WTC11 (cell line): ENCODE data around the gene NDC1. TPM values are rescaled to one million over a fixed set of nuclear protein-coding genes. Genes with fewer than 3 reads are reported as not detected.

Source experiments
- ATAC-seq: fragments of 200-7000 bp; cut with Tn5 transposase; 2 replicates; pipeline ENCODE4 v1.10.0; 2021; ENCODE audit warnings: mild to moderate bottlenecking, moderate library complexity
- CTCF ChIA-PET: fragments of 300-600 bp; sonication (Branson Sonifier 250); formaldehyde crosslinking; loops from one replicate; lab custom pipeline; 2021; ENCODE audit warnings: antibody characterized with exemption; lab: Charles Lee
- POLR2A ChIA-PET: fragments of 350-600 bp; sonication (Branson Sonifier 250); formaldehyde crosslinking; loops from one replicate; lab custom pipeline; 2021; ENCODE audit warnings: antibody characterized with exemption; lab: Charles Lee
- DNase-seq: peaks from one replicate; pipeline ENCODE4 v3.0.0; 2021; ENCODE audit warnings: low spot score
- H3K27ac Mint-ChIP-seq: 2 replicates; pipeline ENCODE4 v1.8.0; 2021; ENCODE audit warnings: mixed read lengths
- H3K27me3 Mint-ChIP-seq: 2 replicates; pipeline ENCODE4 v1.8.0; 2021; ENCODE audit warnings: low read depth, mild to moderate bottlenecking, moderate library complexity, mixed read lengths
- H3K36me3 Mint-ChIP-seq: 2 replicates; pipeline ENCODE4 v1.8.0; 2021; ENCODE audit warnings: mixed read lengths
- H3K4me1 Mint-ChIP-seq: 2 replicates; pipeline ENCODE4 v1.8.0; 2022; ENCODE audit warnings: mixed read lengths
- H3K4me3 Mint-ChIP-seq: 2 replicates; pipeline ENCODE4 v1.8.0; 2021; ENCODE audit warnings: mild to moderate bottlenecking, moderate library complexity, mixed read lengths
- H3K9me3 Mint-ChIP-seq: 2 replicates; pipeline ENCODE4 v1.8.0; 2021; ENCODE audit warnings: mixed read lengths
- ARID4B ChIP-seq: sonication (generic); formaldehyde crosslinking; IDR thresholded peaks from 2 replicates; pipeline ENCODE4 v1.8.0; 2023; ENCODE audit warnings: missing genetic modification reagents, mild to moderate bottlenecking, borderline replicate concordance
- CTCF ChIP-seq: fragments of 200-600 bp; IDR thresholded peaks from 2 replicates; pipeline ENCODE4 v1.8.0; 2022; ENCODE audit warnings: antibody characterized with exemption
- EMX1 ChIP-seq: fragments of 250-450 bp; sonication (Bioruptor Pico); IDR thresholded peaks from 2 replicates; pipeline ENCODE4 v1.8.0; 2021; ENCODE audit warnings: mild to moderate bottlenecking
- FOXK1 ChIP-seq: sonication (generic); formaldehyde crosslinking; IDR thresholded peaks from 2 replicates; pipeline ENCODE4 v1.8.0; 2022; ENCODE audit warnings: mild to moderate bottlenecking, moderate library complexity, missing genetic modification reagents
- FOXP1 ChIP-seq: sonication (generic); formaldehyde crosslinking; IDR thresholded peaks from 2 replicates; pipeline ENCODE4 v1.8.0; 2022; ENCODE audit warnings: missing genetic modification reagents, mild to moderate bottlenecking, moderate library complexity, borderline replicate concordance
- IRF1 ChIP-seq: sonication (generic); formaldehyde crosslinking; IDR thresholded peaks from 2 replicates; pipeline ENCODE4 v1.8.0; 2023; ENCODE audit warnings: missing genetic modification reagents
- MXD4 ChIP-seq: fragments of 250-450 bp; sonication (Bioruptor Pico); IDR thresholded peaks from 2 replicates; pipeline ENCODE4 v1.8.0; 2021; ENCODE audit warnings: mild to moderate bottlenecking, moderate library complexity, borderline replicate concordance
- NFE2L1 ChIP-seq: sonication (generic); formaldehyde crosslinking; IDR thresholded peaks from 2 replicates; pipeline ENCODE4 v1.8.1; 2023; ENCODE audit warnings: missing genetic modification reagents
- NR2C2 ChIP-seq: sonication (generic); formaldehyde crosslinking; IDR thresholded peaks from 2 replicates; pipeline ENCODE4 v1.8.0; 2022; ENCODE audit warnings: mild to moderate bottlenecking, missing genetic modification reagents
- USF1 ChIP-seq: sonication (generic); formaldehyde crosslinking; IDR thresholded peaks from 2 replicates; pipeline ENCODE4 v1.8.0; 2022; ENCODE audit warnings: mild to moderate bottlenecking, missing genetic modification reagents
- ZNF121 ChIP-seq: sonication (generic); formaldehyde crosslinking; IDR thresholded peaks from 2 replicates; pipeline ENCODE4 v1.8.0; 2023; ENCODE audit warnings: missing genetic modification reagents
- ZNF219 ChIP-seq: sonication (generic); formaldehyde crosslinking; IDR thresholded peaks from 2 replicates; pipeline ENCODE4 v1.8.0; 2023; ENCODE audit warnings: missing genetic modification reagents, mild to moderate bottlenecking, borderline replicate concordance
- ZNF232 ChIP-seq: sonication (generic); formaldehyde crosslinking; IDR thresholded peaks from 2 replicates; pipeline ENCODE4 v1.8.0; 2022; ENCODE audit warnings: mild to moderate bottlenecking, missing genetic modification reagents
- total RNA-seq: library from RNA; stranded (reverse); gene quantifications from 3 replicates; pipeline ENCODE4 v1.2.3, GENCODE V29; 2021

Gene NDC1
- total RNA-seq, 1 experiment from 2014 or later, result 52.4 TPM

- H3K9me3 Mint-ChIP-seq, result peaks cover 5% of the 10 kb centered on the region; the same call in 1 of the 2 replicates
Measured at GRCh38 chr1:53811414-53811851, 26.7 kb downstream of the NDC1 start.

GRCh38 chr1:53810497-53810896, 27.6 kb downstream of the NDC1 start:
- ChIA-PET CTCF (interaction anchor here (0.6 to 2.6 kb wide), 10 partner anchors 10 to 1232 kb away, joined by 3 to 12 read pairs (median 4); partner anchors contain the start of genes IFT25, LRRC42 and NDC1), POLR2A (no interaction called here)
- ATAC-seq, result no peak
- TF ChIP-seq ZNF219, result no peak
- peak; percentile 95 for TF ChIP-seq ZNF121 (CRISPR knock-in tag)
- no peak for TF ChIP-seq CTCF
- TF ChIP-seq USF1 (CRISPR knock-in tag), result no peak
- Mint-ChIP-seq H3K36me3 (peaks cover 67% of the 10 kb centered on the region), H3K4me3 (no peak overlapping the region), H3K27me3 (no peaks in the 10 kb centered on the region; the same call in 1 of the 2 replicates), H3K4me1 (peaks cover 16% of the 10 kb centered on the region), H3K9me3 (peaks cover 5% of the 10 kb centered on the region; the same call in 1 of the 2 replicates), H3K27ac (0 out of 2 replicates have a peak overlapping the region, but pooled peaks have one; percentile 35)
- no peak for DNase-seq

More at GRCh38 chr1:53811414-53811851, 26.7 kb downstream of the NDC1 start:
- Mint-ChIP-seq H3K27me3 (no peaks in the 10 kb centered on the region; the same call in 1 of the 2 replicates), H3K4me1 (peaks cover 16% of the 10 kb centered on the region), H3K36me3 (peaks cover 74% of the 10 kb centered on the region)
- ATAC-seq, result peak; percentile 92
- POLR2A ChIA-PET, result no interaction called here
- CTCF ChIA-PET, result interaction anchor here (0.5 to 2.6 kb wide), 25 partner anchors 8 to 1148 kb away, joined by 3 to 12 read pairs (median 3); partner anchors contain the start of genes IFT25, LRRC42, NDC1 and YIPF1
- TF ChIP-seq ZNF232 (CRISPR knock-in tag) (0 out of 2 replicates have a peak, but pooled peaks have one; percentile 19), NFE2L1 (CRISPR knock-in tag) (peak; percentile 85), FOXP1 (CRISPR knock-in tag) (peak; percentile 42; the same call in 1 of the 2 replicates), IRF1 (CRISPR knock-in tag) (no peak), NR2C2 (CRISPR knock-in tag) (no peak), CTCF (peak; percentile 41; the same call in 1 of the 2 replicates), EMX1 (CRISPR knock-in tag) (no peak)
- TF ChIP-seq, all 79 proteins: peak for 4
- no peak overlapping the region for H3K4me3 Mint-ChIP-seq
- peak overlapping the region; percentile 22; the same call in 1 of the 2 replicates for H3K27ac Mint-ChIP-seq
- peak; percentile 73 for DNase-seq

GRCh38 chr1:53810007-53810406, 28.1 kb downstream of the NDC1 start:
- ATAC-seq (no peak), DNase-seq (no peak)
- CTCF ChIA-PET, result interaction anchor here (2.6 kb wide), 1 partner anchor 46 kb away, joined by 6 read pairs; no protein-coding TSS in a partner anchor
- no peak overlapping the region for H3K4me3 Mint-ChIP-seq
- peaks cover 67% of the 10 kb centered on the region for H3K36me3 Mint-ChIP-seq
- H3K27ac Mint-ChIP-seq, result no peak overlapping the region
- H3K9me3 Mint-ChIP-seq, result peaks cover 5% of the 10 kb centered on the region; the same call in 1 of the 2 replicates
- TF ChIP-seq FOXK1, result no peak
- no peak for TF ChIP-seq ARID4B (CRISPR knock-in tag)
- TF ChIP-seq MXD4 (CRISPR knock-in tag), result no peak
- H3K27me3 Mint-ChIP-seq, result no peaks in the 10 kb centered on the region; the same call in 1 of the 2 replicates
- peaks cover 16% of the 10 kb centered on the region for H3K4me1 Mint-ChIP-seq
- POLR2A ChIA-PET, result no interaction called here
